AG04450 (cell line): ENCODE measurements around the gene ZNF574. TPM values are rescaled to one million over a fixed set of nuclear protein-coding genes. Genes with fewer than 3 reads are reported as not detected.

Experiments
- CTCF ChIA-PET: fragments of 300-600, 350-600 bp; formaldehyde crosslinking; extraction: SDS; loops from one replicate; lab custom pipeline; 2022; ENCODE audit warnings: antibody characterized with exemption, inconsistent platforms; lab: Charles Lee
- POLR2A ChIA-PET: fragments of 350-600 bp; formaldehyde crosslinking; extraction: SDS; loops from one replicate; lab custom pipeline; 2021; ENCODE audit warnings: antibody characterized with exemption, inconsistent platforms; lab: Yijun Ruan, JAX
- DNase-seq: peaks from one replicate; pipeline ENCODE4 v3.0.0-alpha.2; 2011; ENCODE audit warnings: low read depth, low spot score
- H3K27ac ChIP-seq: one replicate; pipeline ENCODE4 v1.5.1; 2012; ENCODE audit warnings: low read depth, low read length, control low read depth
- H3K27me3 ChIP-seq: one replicate; pipeline ENCODE4 v1.6.0; 2012; ENCODE audit warnings: low read length; ENCODE audit not compliant: control insufficient read depth, insufficient read depth
- H3K4me3 ChIP-seq: 2 replicates; pipeline ENCODE4 v1.5.1; 2011; ENCODE audit warnings: mild to moderate bottlenecking, low read depth, low read length, control low read depth
- H3K9me3 ChIP-seq: 2 replicates; pipeline ENCODE4 v1.5.1; 2012; ENCODE audit warnings: low read length; ENCODE audit not compliant: control insufficient read depth, insufficient read depth
- polyA plus RNA-seq: library from polyadenylated mRNA; depleted of rRNA; stranded (reverse); fragments of >200 nt; gene quantifications from 2 replicates; pipeline ENCODE4 v1.2.3, GENCODE V29; 2011
- TF ChIP-seq, protein P1 (sequence below): IDR thresholded peaks from 2 replicates; pipeline ENCODE4 v1.5.1; 2011; ENCODE audit warnings: low read depth, low read length, control low read depth, inconsistent platforms

Gene ZNF574
- polyA plus RNA-seq, 1 experiment, result 5.5 TPM

DNA sequence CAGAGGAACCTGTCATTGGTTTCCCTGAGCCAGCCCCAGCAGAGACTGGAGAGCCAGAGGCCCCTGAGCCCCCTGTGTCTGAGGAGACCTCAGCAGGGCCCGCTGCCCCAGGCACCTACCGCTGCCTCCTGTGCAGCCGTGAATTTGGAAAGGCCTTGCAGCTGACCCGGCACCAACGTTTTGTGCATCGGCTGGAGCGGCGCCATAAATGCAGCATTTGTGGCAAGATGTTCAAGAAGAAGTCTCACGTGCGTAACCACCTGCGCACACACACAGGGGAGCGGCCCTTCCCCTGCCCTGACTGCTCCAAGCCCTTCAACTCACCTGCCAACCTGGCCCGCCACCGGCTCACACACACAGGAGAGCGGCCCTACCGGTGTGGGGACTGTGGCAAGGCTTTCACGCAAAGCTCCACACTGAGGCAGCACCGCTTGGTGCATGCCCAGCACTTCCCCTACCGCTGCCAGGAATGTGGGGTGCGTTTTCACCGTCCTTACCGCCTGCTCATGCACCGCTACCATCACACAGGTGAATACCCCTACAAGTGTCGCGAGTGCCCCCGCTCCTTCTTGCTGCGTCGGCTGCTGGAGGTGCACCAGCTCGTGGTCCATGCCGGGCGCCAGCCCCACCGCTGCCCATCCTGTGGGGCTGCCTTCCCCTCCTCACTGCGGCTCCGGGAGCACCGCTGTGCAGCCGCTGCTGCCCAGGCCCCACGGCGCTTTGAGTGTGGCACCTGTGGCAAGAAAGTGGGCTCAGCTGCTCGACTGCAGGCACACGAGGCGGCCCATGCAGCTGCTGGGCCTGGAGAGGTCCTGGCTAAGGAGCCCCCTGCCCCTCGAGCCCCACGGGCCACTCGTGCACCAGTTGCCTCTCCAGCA lies 4.2 kb downstream of the ZNF574 start:
- TF ChIP-seq, protein P1, sequence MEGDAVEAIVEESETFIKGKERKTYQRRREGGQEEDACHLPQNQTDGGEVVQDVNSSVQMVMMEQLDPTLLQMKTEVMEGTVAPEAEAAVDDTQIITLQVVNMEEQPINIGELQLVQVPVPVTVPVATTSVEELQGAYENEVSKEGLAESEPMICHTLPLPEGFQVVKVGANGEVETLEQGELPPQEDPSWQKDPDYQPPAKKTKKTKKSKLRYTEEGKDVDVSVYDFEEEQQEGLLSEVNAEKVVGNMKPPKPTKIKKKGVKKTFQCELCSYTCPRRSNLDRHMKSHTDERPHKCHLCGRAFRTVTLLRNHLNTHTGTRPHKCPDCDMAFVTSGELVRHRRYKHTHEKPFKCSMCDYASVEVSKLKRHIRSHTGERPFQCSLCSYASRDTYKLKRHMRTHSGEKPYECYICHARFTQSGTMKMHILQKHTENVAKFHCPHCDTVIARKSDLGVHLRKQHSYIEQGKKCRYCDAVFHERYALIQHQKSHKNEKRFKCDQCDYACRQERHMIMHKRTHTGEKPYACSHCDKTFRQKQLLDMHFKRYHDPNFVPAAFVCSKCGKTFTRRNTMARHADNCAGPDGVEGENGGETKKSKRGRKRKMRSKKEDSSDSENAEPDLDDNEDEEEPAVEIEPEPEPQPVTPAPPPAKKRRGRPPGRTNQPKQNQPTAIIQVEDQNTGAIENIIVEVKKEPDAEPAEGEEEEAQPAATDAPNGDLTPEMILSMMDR, result no peak
- Histone ChIP-seq H3K27me3 (no peaks in the 10 kb centered on the region), H3K4me3 (no peak overlapping the region), H3K9me3 (no peaks in the 10 kb centered on the region; the same call in 1 of the 2 replicates), H3K27ac (no peak overlapping the region)
- ChIA-PET POLR2A (no interaction called here), CTCF (interaction anchor here (1.0 to 1.1 kb wide), 2 partner anchors 45 to 52 kb away, joined by 3 to 4 read pairs; no protein-coding TSS in a partner anchor)
- no peak for DNase-seq

DNA sequence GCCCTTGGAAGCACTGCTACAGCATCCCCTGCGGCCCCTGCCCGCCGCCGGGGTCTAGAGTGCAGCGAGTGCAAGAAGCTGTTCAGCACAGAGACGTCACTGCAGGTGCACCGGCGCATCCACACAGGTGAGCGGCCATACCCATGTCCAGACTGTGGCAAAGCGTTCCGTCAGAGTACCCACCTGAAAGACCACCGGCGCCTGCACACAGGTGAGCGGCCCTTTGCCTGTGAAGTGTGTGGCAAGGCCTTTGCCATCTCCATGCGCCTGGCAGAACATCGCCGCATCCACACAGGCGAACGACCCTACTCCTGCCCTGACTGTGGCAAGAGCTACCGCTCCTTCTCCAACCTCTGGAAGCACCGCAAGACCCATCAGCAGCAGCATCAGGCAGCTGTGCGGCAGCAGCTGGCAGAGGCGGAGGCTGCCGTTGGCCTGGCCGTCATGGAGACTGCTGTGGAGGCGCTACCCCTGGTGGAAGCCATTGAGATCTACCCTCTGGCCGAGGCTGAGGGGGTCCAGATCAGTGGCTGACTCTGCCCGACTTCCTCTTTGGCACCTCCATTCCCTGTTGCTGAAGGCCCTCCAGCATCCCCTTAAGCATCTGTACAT lies 4.9 kb downstream of the ZNF574 start:
- no peaks in the 10 kb centered on the region; the same call in 1 of the 2 replicates for H3K9me3 ChIP-seq
- ChIA-PET POLR2A (no interaction called here), CTCF (interaction anchor here (1.0 to 2.3 kb wide), 4 partner anchors 11 to 52 kb away, joined by 4 to 8 read pairs (median 4); no protein-coding TSS in a partner anchor)
- TF ChIP-seq, protein P1, result no peak
- H3K4me3 ChIP-seq, result no peak overlapping the region
- H3K27ac ChIP-seq, result no peak overlapping the region
- H3K27me3 ChIP-seq, result no peaks in the 10 kb centered on the region
- DNase-seq, result no peak

DNA sequence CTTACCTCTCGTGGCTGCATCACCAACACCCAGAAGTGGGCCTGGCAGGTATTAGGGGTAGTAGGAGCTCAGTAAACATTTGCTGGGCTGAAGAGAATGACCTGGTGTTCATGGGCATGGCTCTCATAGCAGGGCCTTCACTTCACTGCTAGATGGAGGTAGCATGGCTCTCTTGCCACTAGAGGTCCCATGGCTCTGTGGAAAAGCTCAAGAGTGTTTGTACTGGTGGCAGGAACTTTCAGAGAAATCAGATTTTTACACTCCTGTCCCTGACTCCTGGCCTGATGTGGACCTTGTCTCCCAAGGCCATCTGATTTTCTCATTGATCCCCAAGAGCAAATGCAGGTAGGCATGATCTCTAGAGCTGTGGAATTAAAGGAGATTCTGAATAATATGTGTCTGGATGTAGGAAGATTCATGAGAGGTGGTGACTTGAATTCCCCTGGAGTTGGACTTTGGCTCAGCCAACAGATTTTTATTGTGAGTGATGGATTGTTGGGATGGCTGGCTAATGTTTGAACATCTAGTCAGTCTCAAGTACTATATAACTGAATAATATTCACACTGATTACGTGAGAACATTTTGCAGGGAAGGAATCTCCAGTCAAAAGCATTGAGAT lies 5.7 kb downstream of the ZNF574 start:
- Histone ChIP-seq H3K9me3 (no peaks in the 10 kb centered on the region; the same call in 1 of the 2 replicates), H3K4me3 (no peak overlapping the region), H3K27ac (peak overlapping the region; percentile 42), H3K27me3 (no peaks in the 10 kb centered on the region)
- POLR2A ChIA-PET, result interaction anchor here (0.7 kb wide), 1 partner anchor 858 kb away, joined by 3 read pairs; no protein-coding TSS in a partner anchor
- CTCF ChIA-PET, result interaction anchor here (0.6 to 2.3 kb wide), 6 partner anchors 10 to 95 kb away, joined by 3 to 8 read pairs (median 4); no protein-coding TSS in a partner anchor
- no peak for DNase-seq
- TF ChIP-seq, protein P1, result peak; percentile 76

DNA sequence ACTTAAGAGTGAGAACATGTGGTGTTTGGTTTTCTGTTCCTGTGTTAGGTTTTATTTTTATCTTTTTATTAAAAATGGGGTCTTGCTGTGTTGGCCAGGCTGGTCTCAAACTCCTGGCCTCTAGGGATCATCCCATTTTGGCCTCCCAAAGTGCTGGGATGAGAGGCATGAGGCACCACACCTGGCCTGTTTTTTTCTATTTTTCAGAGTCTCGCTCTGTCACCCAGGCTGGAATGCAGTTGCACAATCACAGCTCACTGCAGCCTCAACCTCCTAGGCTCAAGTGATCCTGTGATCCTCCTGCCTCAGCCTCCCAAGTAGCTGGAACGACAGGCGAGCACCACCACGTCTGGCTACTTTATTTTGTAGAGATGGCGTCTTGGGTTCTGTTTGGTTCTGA lies 7.6 kb downstream of the ZNF574 start:
- CTCF ChIA-PET, result no interaction called here
- POLR2A ChIA-PET, result no interaction called here
- DNase-seq, result no peak
- H3K27ac ChIP-seq, result no peak overlapping the region
- no peaks in the 10 kb centered on the region for H3K27me3 ChIP-seq
- H3K4me3 ChIP-seq, result no peak overlapping the region
- H3K9me3 ChIP-seq, result no peaks in the 10 kb centered on the region; the same call in 1 of the 2 replicates
- TF ChIP-seq, protein P1, result no peak
